Muscle of arm (tissue), 14 donors: ENCODE data around the gene TEX13A. TPM values are rescaled to one million over a fixed set of nuclear protein-coding genes. Genes with fewer than 3 reads are reported as not detected.
"Not testable (repeated sequence)": the region's sequence is repeated elsewhere in the genome, so short reads cannot be mapped to it uniquely, and the experiment has no call there.

Experiments
- DNase-seq: peaks from one replicate; pipeline ENCODE4 v3.0.0-alpha.2; 2013
- long read RNA-seq, 11 donors: transcript quantifications; one replicate each; lab custom pipeline, GENCODE V29; 2026
- polyA plus RNA-seq, 12 donors: library from polyadenylated mRNA; unstranded; fragments of 120-200 nt; gene quantifications; one replicate each; pipeline ENCODE4 v1.2.1, GENCODE V29; 2013; ENCODE audit not compliant: insufficient read length in 12 of 12

TEX13A gene
- polyA plus RNA-seq, result not detected
- long read RNA-seq, donor 1, result 0 reads
- long read RNA-seq, donor 2, result 0 reads
- long read RNA-seq, donor 3, result 0 reads
- long read RNA-seq, donor 4, result 0 reads
- long read RNA-seq, donor 5, result 0 reads
- long read RNA-seq, donor 6, result 0 reads
- long read RNA-seq, donor 7, result 0 reads
- long read RNA-seq, donor 8, result 0 reads
- long read RNA-seq, donor 9, result 0 reads
- long read RNA-seq, donor 10, result 0 reads
- long read RNA-seq, donor 11, result 0 reads

DNA sequence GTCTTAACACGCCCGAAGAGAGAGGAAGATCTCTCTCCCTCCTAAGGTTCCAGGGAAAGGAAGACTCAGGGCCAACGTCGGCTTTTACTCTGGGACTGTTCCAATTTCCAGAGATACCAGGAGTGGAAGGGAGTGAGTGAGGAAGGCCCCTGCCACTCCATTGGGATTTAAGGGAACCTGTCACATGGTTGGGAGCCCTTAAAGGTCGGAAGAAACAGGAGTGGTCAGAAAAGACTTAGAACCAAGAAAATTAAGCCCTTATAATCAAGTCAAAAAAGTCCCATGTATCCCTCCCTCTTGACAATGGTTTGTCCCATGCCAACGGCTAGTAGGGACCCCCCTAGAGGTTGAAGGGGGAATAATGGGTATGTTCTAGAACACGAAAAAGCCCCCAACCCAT, at the start of gene TEX13A:
Gene TEX13A, minus strand, starts transcription at position 59 of the 400 bp plus-strand sequence. CDS start 297 bp downstream, outside the sequence.
- DNase-seq, result no peak

- DNase-seq, result no peak
These were observed 48.9 kb upstream of the TEX13A start for GRCh38 chrX:105269386-105269785.

DNA sequence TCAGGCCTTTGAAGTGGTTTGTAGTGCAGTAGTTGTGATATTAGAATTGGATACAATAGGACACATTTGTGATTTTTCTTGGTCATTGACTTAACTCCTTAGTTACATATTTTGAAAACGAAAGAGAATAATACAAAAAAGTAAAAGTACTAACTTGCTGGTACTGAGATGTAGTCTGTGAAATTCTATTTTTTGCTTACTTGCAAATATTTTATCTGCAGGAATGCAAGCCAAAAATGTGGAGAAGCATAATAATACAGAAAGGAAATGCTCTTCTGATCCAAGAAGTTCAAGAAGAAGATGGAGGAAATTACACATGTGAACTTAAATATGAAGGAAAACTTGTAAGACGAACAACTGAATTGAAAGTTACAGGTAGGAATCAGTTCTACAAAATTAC, 46.7 kb upstream of the TEX13A start:
- DNase-seq, result no peak

GRCh38 chrX:105266456-105266855, 46.0 kb upstream of the TEX13A start:
- DNase-seq, result no peak

- no peak for DNase-seq
These were observed 44.6 kb upstream of the TEX13A start for GRCh38 chrX:105265093-105265492.

- no peak for DNase-seq
These were observed 43.3 kb upstream of the TEX13A start for GRCh38 chrX:105263801-105264200.

GRCh38 chrX:105263171-105263570, 42.7 kb upstream of the TEX13A start:
- no peak for DNase-seq

DNA sequence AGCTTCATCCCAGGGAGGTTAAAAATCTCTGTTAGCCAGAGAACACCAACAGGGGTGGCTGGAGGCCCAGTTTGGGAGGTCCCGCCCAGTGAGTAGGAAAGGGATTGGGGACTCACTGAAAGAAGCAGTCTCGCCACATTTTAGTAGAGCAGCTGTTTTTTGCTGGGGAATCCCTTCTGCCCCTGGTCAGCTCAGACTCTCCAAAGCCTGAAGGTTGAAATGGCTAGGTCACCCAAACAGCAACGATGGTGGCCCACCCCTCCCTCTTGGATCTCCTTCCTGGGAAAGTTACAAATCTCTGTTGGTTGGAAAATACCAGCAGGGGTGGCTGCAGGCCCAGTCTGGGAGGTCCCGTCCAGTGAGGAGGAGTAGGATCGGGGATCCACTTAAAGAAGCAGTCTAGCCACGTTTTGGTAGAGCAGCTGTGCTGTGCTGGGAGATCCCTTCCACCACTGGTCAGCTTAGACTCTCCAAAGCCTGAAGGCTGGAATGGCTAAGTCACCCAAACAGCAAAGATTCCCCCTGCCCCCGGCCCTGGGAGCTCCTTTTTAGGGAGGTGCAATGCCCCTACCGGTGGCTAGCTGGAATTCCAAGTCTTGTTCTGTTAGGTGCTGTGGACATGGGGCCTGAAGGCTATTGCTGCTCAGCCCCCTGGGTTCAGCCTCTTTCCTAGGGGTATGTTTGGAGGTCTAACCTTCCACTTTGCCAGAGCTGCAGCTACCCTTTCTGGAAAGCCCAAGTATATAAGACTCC, 40.0 kb upstream of the TEX13A start:
- no peak for DNase-seq

- DNase-seq, result no peak
These were observed 20.6 kb upstream of the TEX13A start for GRCh38 chrX:105241056-105241455.

DNA sequence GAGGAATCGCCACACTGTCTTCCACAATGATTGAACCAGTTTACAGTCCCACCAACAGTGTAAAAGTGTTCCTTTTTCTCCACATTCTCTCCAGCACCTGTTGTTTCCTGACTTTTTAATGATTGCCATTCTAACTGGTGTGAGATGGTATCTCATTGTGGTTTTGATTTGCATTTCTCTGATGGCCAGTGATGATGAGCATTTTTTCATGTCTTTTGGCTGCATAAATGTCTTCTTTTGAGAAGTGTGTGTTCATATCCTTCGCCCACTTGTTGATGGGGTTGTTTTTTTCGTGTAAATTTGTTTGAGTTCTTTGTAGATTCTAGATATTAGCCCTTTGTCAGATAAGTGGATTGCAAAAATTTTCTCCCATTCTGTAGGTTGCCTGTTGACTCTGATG, 16.9 kb upstream of the TEX13A start:
- not testable (repeated sequence) for DNase-seq

GRCh38 chrX:105229146-105229545, 8.7 kb upstream of the TEX13A start:
- no peak for DNase-seq

GRCh38 chrX:105228602-105229001, 8.1 kb upstream of the TEX13A start:
- no peak for DNase-seq

DNA sequence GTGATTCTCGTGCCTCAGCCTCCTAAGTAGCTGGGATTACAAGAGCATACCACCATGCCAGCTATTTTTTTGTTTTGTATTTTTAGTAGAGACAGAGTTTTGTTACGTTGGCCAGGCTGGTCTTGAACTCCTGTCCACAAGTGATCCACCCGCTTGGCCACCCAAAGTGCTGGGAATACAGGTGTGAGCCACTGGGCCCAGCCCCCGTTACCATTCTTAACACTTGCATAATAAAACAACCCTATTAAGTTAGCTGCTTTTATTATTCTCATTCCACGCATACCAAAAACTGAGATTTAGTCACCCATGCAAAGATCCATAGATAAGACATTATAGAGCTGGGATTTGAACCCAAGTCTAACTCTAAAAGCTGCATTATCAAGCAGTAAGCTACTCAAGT, 6.0 kb upstream of the TEX13A start:
- DNase-seq, result no peak

- no peak for DNase-seq
These were observed 880 bp upstream of the TEX13A start for GRCh38 chrX:105221374-105221773.

DNA sequence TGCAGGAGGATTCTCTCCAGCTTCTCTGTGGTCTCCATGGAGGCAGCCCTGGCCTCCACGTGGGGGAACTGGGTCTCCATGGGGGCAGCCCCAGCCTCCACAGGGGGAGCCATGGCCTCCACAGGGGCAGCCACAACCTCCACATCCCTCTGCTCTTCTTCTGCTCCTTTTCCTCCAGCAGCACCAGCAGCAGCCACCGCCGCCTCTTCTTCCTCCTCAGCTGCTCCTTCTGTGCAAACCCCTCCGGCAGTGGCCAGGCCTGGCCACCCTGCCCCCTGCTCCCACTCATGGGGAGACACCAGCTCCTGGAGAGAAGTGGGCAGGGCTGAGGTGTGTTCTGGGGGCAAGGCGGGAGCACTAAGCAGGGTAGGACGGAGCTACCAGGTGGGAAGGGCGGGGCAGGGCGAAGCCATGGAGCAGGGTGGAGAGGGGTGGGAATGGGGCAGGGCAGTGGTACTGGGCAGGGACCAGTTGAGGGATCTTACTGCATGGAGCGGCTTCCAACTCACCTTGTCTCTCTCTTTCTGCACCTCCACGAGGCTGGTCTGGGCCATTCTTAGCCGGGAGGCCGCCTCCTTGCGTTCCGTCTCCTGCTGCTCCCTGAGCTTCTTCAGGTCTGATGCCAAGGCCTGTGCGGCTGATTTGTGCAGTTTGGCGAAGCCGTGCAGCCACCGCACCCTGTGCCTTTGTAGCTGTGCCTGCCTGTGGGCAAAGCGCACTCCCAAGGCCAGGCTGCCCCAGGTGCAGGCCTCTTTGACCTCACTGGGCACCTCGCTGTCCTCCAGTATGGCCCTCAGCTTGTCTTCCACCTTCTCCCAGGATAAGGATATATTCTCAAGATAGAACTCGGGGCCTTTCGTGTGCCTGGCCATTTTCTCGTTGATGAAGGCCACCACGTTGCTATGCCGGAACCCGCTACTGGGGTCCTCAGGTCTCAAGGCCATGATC, 766 bp downstream of the TEX13A start:
- DNase-seq, result no peak

DNA sequence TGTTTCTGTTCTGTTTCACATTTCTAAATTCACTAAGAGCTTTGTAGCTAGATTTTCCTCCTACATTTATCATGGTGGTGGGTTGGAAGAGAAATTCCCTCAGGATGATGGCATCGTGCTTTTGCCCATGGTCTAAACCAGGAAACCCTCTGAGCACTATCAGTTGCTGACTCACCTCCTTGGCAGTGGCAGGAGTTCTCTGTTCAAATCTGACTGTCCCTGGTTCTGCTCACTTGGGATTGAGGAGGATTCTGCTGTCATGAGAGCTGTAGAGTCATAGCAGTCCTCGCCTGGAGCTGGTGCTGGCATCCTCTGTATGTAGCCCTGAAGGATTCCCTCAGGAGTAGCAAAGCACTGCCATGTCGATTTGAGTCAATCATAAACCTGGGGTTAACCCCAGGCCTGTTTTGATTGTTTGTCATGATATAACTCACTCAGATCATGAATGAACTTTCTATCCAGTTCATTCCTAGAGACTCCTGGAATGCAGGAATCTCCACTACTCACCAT, 9.4 kb downstream of the TEX13A start:
- no peak for DNase-seq

DNA sequence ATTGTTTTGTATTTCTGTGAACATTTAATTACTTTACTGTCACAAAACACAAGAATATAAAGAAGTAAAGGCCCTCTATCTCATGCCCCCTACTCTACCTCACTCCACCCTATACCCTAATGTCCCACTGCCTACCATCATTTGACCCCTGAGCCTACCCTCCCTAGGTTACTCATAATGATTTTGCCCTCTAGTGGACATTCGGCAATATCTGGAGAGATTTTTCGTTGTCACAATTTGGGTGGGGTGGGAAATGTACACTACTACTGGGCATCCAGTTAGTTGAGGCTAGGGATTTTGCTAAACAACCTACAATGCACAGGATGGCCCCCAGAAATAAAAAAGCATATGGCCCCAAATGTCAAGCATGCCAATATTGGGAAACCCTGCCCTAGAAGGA, 10.2 kb downstream of the TEX13A start:
- no peak for DNase-seq

GRCh38 chrX:105209406-105209805, 11.1 kb downstream of the TEX13A start:
- DNase-seq, result no peak

DNA sequence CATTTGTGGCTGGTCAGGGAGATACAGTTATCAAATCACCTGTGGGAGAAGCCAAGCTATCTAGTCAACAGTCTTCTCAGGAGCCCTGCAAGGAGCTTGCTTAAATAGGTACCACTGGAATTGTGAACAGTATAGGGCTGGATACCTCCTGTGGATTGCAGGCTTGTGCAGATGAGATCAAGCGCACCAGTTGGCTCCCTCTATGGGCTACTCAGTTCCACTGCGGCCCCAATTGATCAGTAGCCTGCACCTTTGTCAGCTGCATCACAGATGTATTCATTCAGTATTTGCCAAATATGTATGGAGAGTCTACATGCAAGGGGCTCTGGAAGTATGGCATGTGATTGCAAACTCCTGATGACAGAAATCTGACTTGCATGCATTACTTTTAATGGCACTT, 28.6 kb downstream of the TEX13A start:
- no peak for DNase-seq

- DNase-seq, result peak; percentile 35
These were observed 30.1 kb downstream of the TEX13A start for GRCh38 chrX:105190252-105190853.

DNA sequence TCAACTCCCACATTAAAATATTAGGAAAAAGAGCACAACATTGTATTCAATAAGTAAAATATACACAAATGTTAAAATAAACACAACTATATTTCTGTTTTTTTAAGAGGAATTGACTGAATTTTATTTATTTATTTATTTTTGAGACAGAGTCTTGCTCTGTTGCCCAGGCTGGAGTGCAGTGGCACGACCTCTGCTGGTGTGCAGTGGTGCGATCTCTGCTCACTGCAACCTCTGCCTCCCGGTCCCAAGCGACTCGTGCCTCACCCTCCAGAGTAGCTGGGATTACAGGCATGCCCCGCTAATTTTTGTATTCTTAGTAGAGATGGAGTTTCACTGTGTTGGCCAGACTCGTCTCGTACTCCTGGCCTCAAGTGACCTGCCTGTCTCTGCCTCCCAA, 31.4 kb downstream of the TEX13A start:
- DNase-seq, result no peak

DNA sequence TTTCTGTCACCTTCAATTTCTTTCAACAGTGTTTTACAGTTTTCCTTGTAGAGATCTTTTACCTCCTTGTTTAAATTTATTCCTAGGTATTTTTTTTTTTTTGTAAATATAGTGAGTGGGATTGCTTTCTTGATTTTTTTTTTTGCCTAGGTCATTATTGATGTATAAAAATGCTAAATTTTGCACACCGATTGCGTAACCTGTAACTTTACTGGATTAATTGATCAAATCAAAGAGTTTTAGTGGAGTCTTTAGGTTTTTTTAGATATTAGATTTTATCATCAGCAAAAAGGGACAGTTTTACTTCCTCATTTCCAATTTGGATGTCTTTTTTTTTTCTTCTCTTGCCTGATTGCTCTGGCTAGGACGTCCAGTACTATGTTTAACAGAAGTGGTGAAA, 40.9 kb downstream of the TEX13A start:
- no peak for DNase-seq
